GM12864 (cell line): ENCODE results near the gene TUBG1.
A peak's percentile ranks its signal among the peaks of the same experiment; 100 is the strongest.

Source experiments
- DNase-seq: peaks from one replicate; pipeline ENCODE4 v3.0.0-alpha.2; 2011; ENCODE audit warnings: low read depth
- H3K4me3 ChIP-seq: 2 replicates; pipeline ENCODE4 v1.5.1; 2011; ENCODE audit warnings: mild to moderate bottlenecking, low read depth, low read length, control low read depth
- CTCF ChIP-seq: IDR thresholded peaks from 2 replicates; pipeline ENCODE4 v1.5.1; 2011; ENCODE audit warnings: low read depth, mild to moderate bottlenecking, moderate library complexity, low read length, control low read depth, inconsistent platforms; ENCODE audit errors: missing control alignments

Gene TUBG1

DNA sequence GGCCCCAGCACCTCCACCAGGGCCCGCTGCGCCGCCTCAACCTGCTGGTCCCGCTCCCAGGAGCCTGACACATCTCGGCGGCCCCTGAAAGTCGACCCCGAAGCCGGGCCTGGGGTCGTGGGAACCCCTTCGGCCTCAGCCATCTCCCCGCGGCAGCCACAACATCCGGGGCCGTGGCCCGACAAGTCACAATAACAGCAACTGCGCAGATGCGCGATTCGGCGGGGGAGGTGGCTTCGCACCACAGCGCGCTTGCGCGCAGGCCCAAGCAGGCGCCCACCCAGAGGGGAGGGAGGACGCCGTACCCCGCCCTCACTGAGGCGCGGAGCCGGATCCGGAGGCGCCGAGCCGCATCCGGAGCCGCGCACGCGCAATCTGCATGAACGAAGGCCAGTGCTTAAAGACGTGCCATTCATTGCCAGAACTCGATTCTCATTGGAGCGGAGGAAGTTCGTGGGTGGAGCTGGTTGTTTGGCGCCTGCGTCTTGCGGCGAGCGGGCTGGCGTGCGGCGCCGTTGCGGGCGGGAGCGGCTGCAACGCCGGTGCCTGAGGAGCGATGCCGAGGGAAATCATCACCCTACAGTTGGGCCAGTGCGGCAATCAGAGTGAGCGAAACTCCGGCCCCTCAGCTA, at the start of gene TUBG1, which contains the start of gene RETREG3:
Gene TUBG1, plus strand, starts transcription at position 502 of the 632 bp plus-strand sequence. Its CDS starts 55 bp downstream, at position 557.
Gene RETREG3, minus strand, starts transcription at position 193 of the 632 bp plus-strand sequence. Its CDS starts 50 bp downstream, at position 143.
- DNase-seq, result peak; percentile 97
- peak within 1 kb of the TSS; percentile 94 for H3K4me3 ChIP-seq
- no peak for TF ChIP-seq CTCF

- no peak for TF ChIP-seq CTCF
- no peak for DNase-seq
- H3K4me3 ChIP-seq, result no peak overlapping the region
These were observed 49.2 kb upstream of the TUBG1 start for GRCh38 chr17:42560246-42560645.

GRCh38 chr17:42561897-42562387, 47.5 kb upstream of the TUBG1 start, which contains the start of gene COASY:
TSS of gene COASY (plus strand) at chr17:42562148. CDS start at chr17:42562623, 475 bp downstream.
- DNase-seq, result peak; percentile 95
- no peak for TF ChIP-seq CTCF

GRCh38 chr17:42562388-42563142, 46.9 kb upstream of the TUBG1 start:
- TF ChIP-seq CTCF, result no peak
- peak overlapping the region; percentile 94 for H3K4me3 ChIP-seq
- DNase-seq, result no peak

More at GRCh38 chr17:42561897-42562387, 47.5 kb upstream of the TUBG1 start, which contains the start of gene COASY:
- H3K4me3 ChIP-seq, result peak within 1 kb of the TSS; percentile 94

GRCh38 chr17:42563143-42563509, 46.4 kb upstream of the TUBG1 start:
- no peak for TF ChIP-seq CTCF
- DNase-seq, result no peak

GRCh38 chr17:42563543-42563942, 45.9 kb upstream of the TUBG1 start:
- H3K4me3 ChIP-seq, result peak overlapping the region; percentile 94
- TF ChIP-seq CTCF, result no peak
- no peak for DNase-seq

More at GRCh38 chr17:42563143-42563509, 46.4 kb upstream of the TUBG1 start:
- peak overlapping the region; percentile 94 for H3K4me3 ChIP-seq
